Measurements from ENCODE around the gene LHX3.

The LHX3 gene

DNA sequence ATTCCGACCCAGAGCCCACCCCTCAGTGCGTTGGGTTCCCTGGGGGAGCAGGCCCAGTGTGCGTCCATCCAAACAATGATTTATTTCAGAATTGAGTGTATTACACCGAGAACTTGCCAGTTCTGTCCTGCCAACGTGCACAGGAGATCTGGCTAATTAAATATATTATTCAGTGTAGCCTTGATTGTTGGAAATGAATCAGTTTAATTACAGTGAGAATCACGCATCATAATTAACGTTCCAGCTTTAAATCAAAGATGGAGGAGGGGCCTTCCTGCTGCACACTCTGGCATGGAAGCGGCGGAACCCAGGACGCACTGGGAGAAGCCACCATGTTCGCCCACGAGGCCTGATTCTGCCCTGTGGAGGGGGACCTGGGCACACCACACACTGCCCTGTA is 55.6 kb downstream of the LHX3 start:
- Histone ChIP-seq H4K20me1 (ENCODE audit: insufficient read depth, low read length, poor library complexity, severe bottlenecking) (no peaks in the 10 kb centered on the region), H3K4me2 (ENCODE audit: low read depth, low read length, poor library complexity, severe bottlenecking) (no peak overlapping the region), H3K79me2 (ENCODE audit: insufficient read depth, low read length) (no peaks in the 10 kb centered on the region), H3K9me3 (ENCODE audit: insufficient read depth, low read depth, low read length) (no peaks in the 10 kb centered on the region), H3K4me1 (ENCODE audit: insufficient read depth, low read length, poor library complexity, severe bottlenecking) (no peaks in the 10 kb centered on the region), H2AFZ (ENCODE audit: low read length) (no peak overlapping the region), H3K27me3 (ENCODE audit: insufficient read depth, low read length, poor library complexity, severe bottlenecking) (no peaks in the 10 kb centered on the region), H3K9ac (ENCODE audit: low read depth, low read length, poor library complexity, severe bottlenecking) (no peak overlapping the region), H3K36me3 (ENCODE audit: insufficient read depth, low read length) (no peaks in the 10 kb centered on the region), H3K9me2 (replicated peaks; ENCODE audit: low read depth, low read length) (no peaks in the 10 kb centered on the region), H3F3A (ENCODE audit: low read depth) (no peaks in the 10 kb centered on the region), H3K4me3 (ENCODE audit: low read length, poor library complexity, severe bottlenecking) (no peak overlapping the region)
- TF ChIP-seq, protein P1, sequence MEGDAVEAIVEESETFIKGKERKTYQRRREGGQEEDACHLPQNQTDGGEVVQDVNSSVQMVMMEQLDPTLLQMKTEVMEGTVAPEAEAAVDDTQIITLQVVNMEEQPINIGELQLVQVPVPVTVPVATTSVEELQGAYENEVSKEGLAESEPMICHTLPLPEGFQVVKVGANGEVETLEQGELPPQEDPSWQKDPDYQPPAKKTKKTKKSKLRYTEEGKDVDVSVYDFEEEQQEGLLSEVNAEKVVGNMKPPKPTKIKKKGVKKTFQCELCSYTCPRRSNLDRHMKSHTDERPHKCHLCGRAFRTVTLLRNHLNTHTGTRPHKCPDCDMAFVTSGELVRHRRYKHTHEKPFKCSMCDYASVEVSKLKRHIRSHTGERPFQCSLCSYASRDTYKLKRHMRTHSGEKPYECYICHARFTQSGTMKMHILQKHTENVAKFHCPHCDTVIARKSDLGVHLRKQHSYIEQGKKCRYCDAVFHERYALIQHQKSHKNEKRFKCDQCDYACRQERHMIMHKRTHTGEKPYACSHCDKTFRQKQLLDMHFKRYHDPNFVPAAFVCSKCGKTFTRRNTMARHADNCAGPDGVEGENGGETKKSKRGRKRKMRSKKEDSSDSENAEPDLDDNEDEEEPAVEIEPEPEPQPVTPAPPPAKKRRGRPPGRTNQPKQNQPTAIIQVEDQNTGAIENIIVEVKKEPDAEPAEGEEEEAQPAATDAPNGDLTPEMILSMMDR (conservative IDR thresholded peaks at IDR 0.05; ENCODE audit: low read length) = no peak
- TF ChIP-seq EZH2phosphoT487 (IDR thresholded peaks at IDR 0.05; ENCODE audit: borderline replicate concordance) = no peak

GRCh38 chr9:136148766-136149165 is 56.2 kb downstream of the LHX3 start:
- H3K4me3 ChIP-seq (ENCODE audit: low read length, poor library complexity, severe bottlenecking) = no peak overlapping the region
- H3K27me3 ChIP-seq (ENCODE audit: insufficient read depth, low read length, poor library complexity, severe bottlenecking) = no peaks in the 10 kb centered on the region

DNA sequence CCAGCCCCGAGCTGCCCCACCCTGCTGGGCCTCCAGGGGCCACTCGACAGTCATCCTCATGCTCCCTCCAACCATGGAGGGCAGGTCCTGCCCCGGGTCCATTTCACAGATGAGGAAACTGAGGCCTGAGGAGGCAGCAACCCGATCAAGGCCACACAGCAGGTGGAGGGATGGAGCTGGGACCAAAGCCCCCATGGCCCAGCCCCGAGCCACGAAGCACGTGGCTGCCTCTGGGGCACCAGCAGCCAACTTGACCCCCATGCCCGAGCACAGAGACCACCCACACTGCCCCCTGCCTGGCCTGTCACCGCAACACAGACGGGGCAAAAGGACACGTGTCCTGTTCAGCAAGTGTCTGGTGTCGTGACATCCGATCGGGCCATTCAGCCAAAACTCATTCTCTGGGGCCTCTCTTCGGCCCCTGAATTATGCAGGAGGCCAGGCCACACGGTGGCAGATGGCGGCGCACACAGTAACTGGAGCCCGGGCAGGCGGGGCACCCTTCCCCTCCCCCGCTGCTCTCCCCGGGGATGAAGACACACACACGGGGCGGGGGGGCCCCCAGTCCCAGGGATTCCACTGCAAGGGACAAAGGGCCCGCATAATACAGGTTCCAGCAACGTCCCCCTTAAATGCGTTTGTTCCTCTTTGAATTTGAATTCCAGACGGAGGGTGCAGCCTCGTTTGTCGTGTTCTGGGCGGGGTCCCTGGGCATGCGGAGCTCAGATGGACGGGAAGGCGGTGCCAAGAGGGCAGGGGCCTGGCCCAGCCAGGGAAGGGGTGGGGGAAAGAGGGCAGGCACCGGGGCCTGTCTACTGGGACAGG is 56.8 kb downstream of the LHX3 start:
- H3K9ac ChIP-seq (ENCODE audit: low read depth, low read length, poor library complexity, severe bottlenecking) = no peak overlapping the region
- no peaks in the 10 kb centered on the region for H3K79me2 ChIP-seq (ENCODE audit: insufficient read depth, low read length)
- H4K20me1 ChIP-seq (ENCODE audit: insufficient read depth, low read length, poor library complexity, severe bottlenecking) = no peaks in the 10 kb centered on the region
- no peaks in the 10 kb centered on the region for H3K9me3 ChIP-seq (ENCODE audit: insufficient read depth, low read depth, low read length)
- no peaks in the 10 kb centered on the region for H3K36me3 ChIP-seq (ENCODE audit: insufficient read depth, low read length)
- TF ChIP-seq, protein P1 (conservative IDR thresholded peaks at IDR 0.05; ENCODE audit: low read length) = no peak
- TF ChIP-seq EZH2phosphoT487 (IDR thresholded peaks at IDR 0.05; ENCODE audit: borderline replicate concordance) = no peak
- H3K9me2 ChIP-seq (replicated peaks; ENCODE audit: low read depth, low read length) = no peaks in the 10 kb centered on the region
- H3K4me2 ChIP-seq (ENCODE audit: low read depth, low read length, poor library complexity, severe bottlenecking) = no peak overlapping the region
- no peak overlapping the region for H3K4me3 ChIP-seq (ENCODE audit: low read length, poor library complexity, severe bottlenecking)
- H2AFZ ChIP-seq (ENCODE audit: low read length) = no peak overlapping the region
- H3K27me3 ChIP-seq (ENCODE audit: insufficient read depth, low read length, poor library complexity, severe bottlenecking) = no peaks in the 10 kb centered on the region
- no peaks in the 10 kb centered on the region for H3F3A ChIP-seq (ENCODE audit: low read depth)
- no peaks in the 10 kb centered on the region for H3K4me1 ChIP-seq (ENCODE audit: insufficient read depth, low read length, poor library complexity, severe bottlenecking)

More at GRCh38 chr9:136148766-136149165, 56.2 kb downstream of the LHX3 start:
- Histone ChIP-seq H3K79me2 (ENCODE audit: insufficient read depth, low read length) (no peaks in the 10 kb centered on the region), H3K36me3 (ENCODE audit: insufficient read depth, low read length) (no peaks in the 10 kb centered on the region), H3K9ac (ENCODE audit: low read depth, low read length, poor library complexity, severe bottlenecking) (no peak overlapping the region), H3K9me3 (ENCODE audit: insufficient read depth, low read depth, low read length) (no peaks in the 10 kb centered on the region), H3K4me1 (ENCODE audit: insufficient read depth, low read length, poor library complexity, severe bottlenecking) (no peaks in the 10 kb centered on the region), H4K20me1 (ENCODE audit: insufficient read depth, low read length, poor library complexity, severe bottlenecking) (no peaks in the 10 kb centered on the region), H3K4me2 (ENCODE audit: low read depth, low read length, poor library complexity, severe bottlenecking) (no peak overlapping the region), H2AFZ (ENCODE audit: low read length) (no peak overlapping the region), H3K9me2 (replicated peaks; ENCODE audit: low read depth, low read length) (no peaks in the 10 kb centered on the region), H3F3A (ENCODE audit: low read depth) (no peaks in the 10 kb centered on the region)
- TF ChIP-seq EZH2phosphoT487 (IDR thresholded peaks at IDR 0.05; ENCODE audit: borderline replicate concordance) = no peak
